Activated B cell treated with CpG ODN at 0.5 μM for 24 hours (primary cell): ENCODE measurements around the gene NKX2-1. TPM values are rescaled to one million over a fixed set of nuclear protein-coding genes. Genes with fewer than 3 reads are reported as not detected.

Experiments
- ATAC-seq: fragments of 200-7000 bp; cut with Tn5 transposase; one replicate; pipeline ENCODE4 v1.10.0; 2021; ENCODE audit warnings: low read depth, mild to moderate bottlenecking, moderate library complexity
- CTCF ChIA-PET: fragments of 350-600 bp; sonication (Branson Sonifier 250); formaldehyde crosslinking; loops from one replicate; lab custom pipeline; 2021; ENCODE audit warnings: antibody characterized with exemption; lab: Charles Lee
- POLR2A ChIA-PET: fragments of 350-600 bp; sonication (Branson Sonifier 250); formaldehyde crosslinking; loops from one replicate; lab custom pipeline; 2021; ENCODE audit warnings: antibody characterized with exemption; lab: Charles Lee
- DNase-seq: peaks from one replicate; pipeline ENCODE4 v3.0.0; 2022
- H3K27ac Mint-ChIP-seq: one replicate; pipeline ENCODE4 v1.8.0; 2020; ENCODE audit warnings: mixed read lengths
- H3K27me3 Mint-ChIP-seq: one replicate; pipeline ENCODE4 v1.8.0; 2021; ENCODE audit warnings: mixed read lengths
- H3K36me3 Mint-ChIP-seq: one replicate; pipeline ENCODE4 v1.8.0; 2021; ENCODE audit warnings: low read depth, mixed read lengths
- H3K4me1 Mint-ChIP-seq: one replicate; pipeline ENCODE4 v1.8.0; 2021; ENCODE audit warnings: mixed read lengths
- H3K4me3 Mint-ChIP-seq: one replicate; pipeline ENCODE4 v1.8.0; 2020; ENCODE audit warnings: mild to moderate bottlenecking, mixed read lengths
- H3K9me3 Mint-ChIP-seq: one replicate; pipeline ENCODE4 v1.8.0; 2020; ENCODE audit warnings: mixed read lengths
- CTCF ChIP-seq: fragments of 200-600 bp; IDR thresholded peaks from one replicate; pipeline ENCODE4 v1.8.0; 2022; ENCODE audit warnings: antibody characterized with exemption, mild to moderate bottlenecking
- intact Hi-C: fragments of 100-400 bp; cut with micrococcal nuclease; formaldehyde crosslinking; loops from one replicate; pipeline ENCODE4 v1.15.1; 2024
- total RNA-seq: library from RNA; stranded (reverse); gene quantifications from 2 replicates; pipeline ENCODE4 v1.2.3, GENCODE V29; 2022

NKX2-1 gene
- total RNA-seq, 1 donor from 2014 or later: not detected

- Mint-ChIP-seq H3K27me3 (peaks cover 13% of the 10 kb centered on the region), H3K4me1 (no peaks in the 10 kb centered on the region), H3K9me3 (no peaks in the 10 kb centered on the region), H3K4me3 (no peak overlapping the region), H3K36me3 (no peaks in the 10 kb centered on the region), H3K27ac (no peak overlapping the region)
- DNase-seq: no peak
- no peak for TF ChIP-seq CTCF
- ChIA-PET POLR2A (no interaction called here), CTCF (no interaction called here)
- ATAC-seq: no peak
- intact Hi-C loops: no loop called here
Measured at GRCh38 chr14:36496346-36496745, 23.7 kb downstream of the NKX2-1 start.

- DNase-seq: no peak
- intact Hi-C loops: no loop called here
- ATAC-seq: no peak
- no peak for TF ChIP-seq CTCF
- no peak overlapping the region for H3K4me3 Mint-ChIP-seq
- H3K27ac Mint-ChIP-seq: no peak overlapping the region
- H3K27me3 Mint-ChIP-seq: peaks cover 10% of the 10 kb centered on the region
- ChIA-PET POLR2A (no interaction called here), CTCF (no interaction called here)
- H3K36me3 Mint-ChIP-seq: no peaks in the 10 kb centered on the region
- no peaks in the 10 kb centered on the region for H3K9me3 Mint-ChIP-seq
- H3K4me1 Mint-ChIP-seq: no peaks in the 10 kb centered on the region
Measured at GRCh38 chr14:36495666-36496065, 24.4 kb downstream of the NKX2-1 start.

- ATAC-seq (no peak), DNase-seq (no peak)
- Mint-ChIP-seq H3K9me3 (no peaks in the 10 kb centered on the region), H3K36me3 (no peaks in the 10 kb centered on the region), H3K4me1 (no peaks in the 10 kb centered on the region), H3K4me3 (no peak overlapping the region), H3K27ac (no peak overlapping the region), H3K27me3 (peaks cover 15% of the 10 kb centered on the region)
- CTCF ChIA-PET: no interaction called here
- intact Hi-C loops: no loop called here
- POLR2A ChIA-PET: no interaction called here
- no peak for TF ChIP-seq CTCF
Measured at GRCh38 chr14:36493761-36494160, 26.3 kb downstream of the NKX2-1 start.

GRCh38 chr14:36485773-36486172 is 34.3 kb downstream of the NKX2-1 start:
- Mint-ChIP-seq H3K27me3 (peaks cover 9% of the 10 kb centered on the region), H3K4me1 (no peaks in the 10 kb centered on the region), H3K36me3 (no peaks in the 10 kb centered on the region), H3K27ac (no peak overlapping the region), H3K9me3 (no peaks in the 10 kb centered on the region), H3K4me3 (no peak overlapping the region)
- CTCF ChIA-PET: no interaction called here
- TF ChIP-seq CTCF: no peak
- DNase-seq (no peak), ATAC-seq (no peak)
- intact Hi-C loops: no loop called here
- POLR2A ChIA-PET: no interaction called here

GRCh38 chr14:36479344-36479743 is 40.7 kb downstream of the NKX2-1 start:
- DNase-seq (no peak), ATAC-seq (no peak)
- no peaks in the 10 kb centered on the region for H3K9me3 Mint-ChIP-seq
- TF ChIP-seq CTCF: no peak
- ChIA-PET CTCF (no interaction called here), POLR2A (no interaction called here)
- no peak overlapping the region for H3K27ac Mint-ChIP-seq
- no peak overlapping the region for H3K4me3 Mint-ChIP-seq
- peaks cover 4% of the 10 kb centered on the region for H3K27me3 Mint-ChIP-seq
- H3K36me3 Mint-ChIP-seq: no peaks in the 10 kb centered on the region
- H3K4me1 Mint-ChIP-seq: no peaks in the 10 kb centered on the region
- intact Hi-C loops: no loop called here
